ENCODE data around the gene MED27. TPM values are rescaled to one million over a fixed set of nuclear protein-coding genes. Genes with fewer than 3 reads are reported as not detected.
A peak's percentile ranks its signal among the peaks of the same experiment; 100 is the strongest.

Gene MED27
- total and polyA plus RNA-seq, 2 of the 8 experiments (the other 6 are each of a cell fraction or from before 2014, with no cell fraction given) = 29.9 to 56.5 TPM

GRCh38 chr9:131869348-131869747 is 210.3 kb downstream of the MED27 start:
- DNase-seq (ENCODE audit: low read depth in 1 of 2, low spot score in 2 of 2) (no peak), FAIRE-seq (no peak)
- no peak overlapping the region for H3K14ac ChIP-seq (ENCODE audit: insufficient read length)
- H2BK120ac ChIP-seq (replicated peaks; ENCODE audit: low read depth, low read length) = no peak overlapping the region
- H4K91ac ChIP-seq (replicated peaks; ENCODE audit: insufficient read length, low read length) = no peak overlapping the region
- no peaks in the 10 kb centered on the region; the same call in 1 of the 2 replicates for H3K79me1 ChIP-seq (ENCODE audit: low read depth, low read length)
- peaks cover 6 to 12% (median 10%) of the 10 kb centered on the region in 4 experiments; a peak in 6 of 7 replicates for H3K4me1 ChIP-seq (replicated peaks in 1 of 4; ENCODE audit: control insufficient read depth in 3 of 4, insufficient read depth in 4 of 4, low read length in 3 of 4)
- H3K27me3 ChIP-seq (replicated peaks in 1 of 4; ENCODE audit: control insufficient read depth in 3 of 4, extremely low read depth in 1 of 4, insufficient read depth in 3 of 4, low read length in 3 of 4) = no peaks in the 10 kb centered on the region; a peak in 1 of 7 replicates
- no peak overlapping the region for H3K23ac ChIP-seq (ENCODE audit: insufficient read length)
- H3K23me2 ChIP-seq (ENCODE audit: low read depth, low read length) = no peaks in the 10 kb centered on the region
- no peak overlapping the region for H2BK15ac ChIP-seq (ENCODE audit: low read length)
- H3K4ac ChIP-seq (replicated peaks; ENCODE audit: insufficient read length, low read depth, low read length) = no peak overlapping the region
- no peak overlapping the region for H4K8ac ChIP-seq (ENCODE audit: extremely low read depth, insufficient read depth, low read length)
- H2AK5ac ChIP-seq (ENCODE audit: low read depth, low read length) = peak overlapping the region; percentile 31; the same call in 1 of the 2 replicates
- no peak overlapping the region for H2BK5ac ChIP-seq (ENCODE audit: low read depth, low read length)
- H3K27ac ChIP-seq (ENCODE audit: low read depth, low read length) = no peak overlapping the region
- H3K9me3 ChIP-seq (ENCODE audit: insufficient read depth in 2 of 2, low read depth in 1 of 2, low read length in 1 of 2) = no peaks in the 10 kb centered on the region
- no peak overlapping the region for H3K9ac ChIP-seq (replicated peaks in 1 of 4; ENCODE audit: extremely low read depth in 1 of 4, low read depth in 3 of 4, low read length in 3 of 4)
- no peak overlapping the region for H2AFZ ChIP-seq (ENCODE audit: low read length)
- POLR2A ChIA-PET (ENCODE audit: partially characterized antibody) = interaction anchor here (0.6 kb wide), 1 partner anchor 79 kb away, joined by 3 read pairs; no protein-coding TSS in a partner anchor
- no peak overlapping the region for H2BK12ac ChIP-seq (ENCODE audit: low read depth, low read length)
- CTCF ChIA-PET (ENCODE audit: partially characterized antibody) = interaction anchor here (0.6 to 2.3 kb wide), 16 partner anchors 10 to 484 kb away, joined by 3 to 16 read pairs (median 3); no protein-coding TSS in a partner anchor
- no peak for TF ChIP-seq KDM4A (IDR thresholded peaks at IDR 0.05; ENCODE audit: low read depth, low read length, severe bottlenecking)
- TF ChIP-seq GABPA (IDR thresholded peaks at IDR 0.05; ENCODE audit: borderline replicate concordance, insufficient read depth, low read length) = no peak
- TF ChIP-seq JUND (IDR thresholded peaks at IDR 0.05; ENCODE audit: low read length) = no peak
- peak; percentile 80 for TF ChIP-seq CTBP2 (IDR thresholded peaks at IDR 0.05; ENCODE audit: borderline replicate concordance, insufficient read depth, insufficient read length, low read length)
- TF ChIP-seq PHF8 (conservative IDR thresholded peaks at IDR 0.05; ENCODE audit: low read depth, low read length) = no peak
- TF ChIP-seq GTF2F1 (IDR thresholded peaks at IDR 0.05; ENCODE audit: borderline replicate concordance, low read depth, low read length) = no peak
- no peak for TF ChIP-seq KDM1A (IDR thresholded peaks at IDR 0.05; ENCODE audit: borderline replicate concordance, low read length)
- no peak for TF ChIP-seq BCL11A (IDR thresholded peaks at IDR 0.05; ENCODE audit: low read depth in 2 of 2, low read length in 2 of 2)
- no peak for TF ChIP-seq SRF (IDR thresholded peaks at IDR 0.05; ENCODE audit: low read depth, low read length)
- peak; percentile 7; the same call in 1 of the 2 replicates for TF ChIP-seq YY1 (IDR thresholded peaks at IDR 0.05; ENCODE audit: low read depth, low read length)
- no peak for TF ChIP-seq USF2 (IDR thresholded peaks at IDR 0.05; ENCODE audit: low read length)
- no peak for TF ChIP-seq CHD1 (IDR thresholded peaks at IDR 0.05; ENCODE audit: low read depth, low read length)
- H3K36me3 ChIP-seq (ENCODE audit: control insufficient read depth in 2 of 4, insufficient read depth in 4 of 4, low read length in 3 of 4) = no peaks in the 10 kb centered on the region
- no peak overlapping the region for H4K5ac ChIP-seq (ENCODE audit: insufficient read length, low read depth, low read length)
- no peaks in the 10 kb centered on the region for H3K79me2 ChIP-seq (ENCODE audit: control insufficient read depth in 1 of 2, insufficient read depth in 2 of 2, low read length in 2 of 2)
- no peak overlapping the region for H2BK20ac ChIP-seq (ENCODE audit: low read length)
- no peak overlapping the region for H3K18ac ChIP-seq (ENCODE audit: extremely low read depth, low read length)
- H3K56ac ChIP-seq (replicated peaks; ENCODE audit: insufficient read length, low read depth, low read length) = no peak overlapping the region
- H3K4me2 ChIP-seq (ENCODE audit: insufficient read depth in 1 of 2, low read depth in 2 of 2, low read length in 2 of 2) = peak overlapping the region; percentile 15 to 62; a peak in 2 of 4 replicates
- 23% methylated on average over 8 of the region's 8 CpGs; no CpG with 5 or more reads in 1 of the 2 experiments for WGBS, 2 experiments (ENCODE audit: extremely low coverage in 1 of 2, insufficient coverage in 1 of 2, insufficient read length in 1 of 2, insufficient replicate concordance in 2 of 2, low coverage in 1 of 2, low lambda C conversion rate in 2 of 2, missing lambda C conversion rate in 1 of 2)
- peak overlapping the region in 1 of 4 experiments; percentile 1; a peak in 1 of 8 replicates for H3K4me3 ChIP-seq (ENCODE audit: extremely low read depth in 1 of 4, insufficient read depth in 2 of 4, low read depth in 3 of 4, low read length in 4 of 4)
- no peaks in the 10 kb centered on the region for H4K20me1 ChIP-seq (replicated peaks in 1 of 2; ENCODE audit: control insufficient read depth in 1 of 2, insufficient read depth in 2 of 2, low read length in 2 of 2)
